GM23338 (cell line): ENCODE measurements around the gene PXDN. TPM values are rescaled to one million over a fixed set of nuclear protein-coding genes. Genes with fewer than 3 reads are reported as not detected.
A peak's percentile ranks its signal among the peaks of the same experiment; 100 is the strongest.

ENCODE experiments used
- ATAC-seq: fragments of 200-7000 bp; cut with Tn5 transposase; 3 replicates; pipeline ENCODE4 v1.9.1; 2020
- DNase-seq: peaks from one replicate; pipeline ENCODE4 v3.0.0-alpha.2; 2015; ENCODE audit warnings: low spot score
- H2AFZ ChIP-seq: fragments of 200-600 bp; sonication (generic); 2 replicates; pipeline ENCODE4 v1.8.0; 2016; ENCODE audit warnings: antibody characterized with exemption, mild to moderate bottlenecking, moderate library complexity
- H3F3A ChIP-seq: fragments of 200-600 bp; sonication (generic); replicated peaks from 2 replicates; pipeline ENCODE4 v1.8.0; 2017; ENCODE audit warnings: antibody characterized with exemption, mixed run types, low read depth
- H3K27ac ChIP-seq: fragments of 200-600 bp; sonication (generic); 2 replicates; pipeline ENCODE4 v1.6.1; 2016; ENCODE audit warnings: low read depth
- H3K27me3 ChIP-seq: fragments of 200-600 bp; sonication (generic); 2 replicates; pipeline ENCODE4 v1.8.0; 2016; ENCODE audit warnings: mild to moderate bottlenecking, mixed run types, moderate library complexity; ENCODE audit not compliant: insufficient read depth
- H3K36me3 ChIP-seq: fragments of 200-600 bp; sonication (generic); 2 replicates; pipeline ENCODE4 v1.8.0; 2016; ENCODE audit warnings: mild to moderate bottlenecking; ENCODE audit not compliant: insufficient read depth
- H3K4me1 ChIP-seq: fragments of 200-600 bp; sonication (generic); 2 replicates; pipeline ENCODE4 v1.8.0; 2016; ENCODE audit warnings: mild to moderate bottlenecking, moderate library complexity; ENCODE audit not compliant: insufficient read depth
- H3K4me2 ChIP-seq: fragments of 200-600 bp; sonication (generic); 2 replicates; pipeline ENCODE4 v1.7.1; 2017; ENCODE audit warnings: mixed run types
- H3K4me3 ChIP-seq: fragments of 200-600 bp; sonication (generic); 2 replicates; pipeline ENCODE4 v1.6.1; 2016; ENCODE audit warnings: mixed run types
- H3K79me2 ChIP-seq: fragments of 200-600 bp; sonication (generic); replicated peaks from 2 replicates; pipeline ENCODE4 v1.8.0; 2017; ENCODE audit warnings: mild to moderate bottlenecking; ENCODE audit not compliant: insufficient read depth
- H3K9me2 ChIP-seq: fragments of 200-600 bp; sonication (generic); 2 replicates; pipeline ENCODE4 v1.8.0; 2017; ENCODE audit not compliant: insufficient read depth
- H4K20me1 ChIP-seq: fragments of 200-600 bp; sonication (generic); replicated peaks from 2 replicates; pipeline ENCODE4 v1.8.0; 2017; ENCODE audit warnings: mild to moderate bottlenecking; ENCODE audit not compliant: insufficient read depth
- H3K27ac Mint-ChIP-seq: 2 replicates; pipeline ENCODE4 v1.8.0; 2020; ENCODE audit warnings: inconsistent platforms, mild to moderate bottlenecking, moderate library complexity, mixed read lengths
- H3K27me3 Mint-ChIP-seq: 3 replicates; pipeline ENCODE4 v1.8.0; 2022; ENCODE audit warnings: low read depth, mild to moderate bottlenecking, moderate library complexity, mixed read lengths, inconsistent platforms; ENCODE audit not compliant: insufficient read depth, poor library complexity
- H3K36me3 Mint-ChIP-seq: 3 replicates; pipeline ENCODE4 v1.8.0; 2021; ENCODE audit warnings: low read depth, mild to moderate bottlenecking, inconsistent platforms, moderate library complexity, mixed read lengths
- H3K4me1 Mint-ChIP-seq: 3 replicates; pipeline ENCODE4 v1.8.0; 2020; ENCODE audit warnings: mild to moderate bottlenecking, inconsistent platforms, mixed read lengths
- H3K4me3 Mint-ChIP-seq: 3 replicates; pipeline ENCODE4 v1.8.0; 2021; ENCODE audit warnings: moderate library complexity, mild to moderate bottlenecking, inconsistent platforms, mixed read lengths
- H3K9me3 Mint-ChIP-seq: 3 replicates; pipeline ENCODE4 v1.8.0; 2020; ENCODE audit warnings: moderate library complexity, mild to moderate bottlenecking, inconsistent platforms, mixed read lengths
- CREB1 ChIP-seq: fragments of 250-450 bp; sonication (Bioruptor Pico); IDR thresholded peaks from 2 replicates; pipeline ENCODE4 v1.5.0; 2020; ENCODE audit warnings: low read depth, mild to moderate bottlenecking, moderate library complexity
- EZH2phosphoT487 ChIP-seq: fragments of 200-600 bp; sonication (generic); IDR thresholded peaks from one replicate; pipeline ENCODE4 v1.8.1; 2018; ENCODE audit warnings: antibody characterized with exemption; ENCODE audit not compliant: unreplicated experiment
- JUNB ChIP-seq: IDR thresholded peaks from one replicate; pipeline ENCODE4 v1.6.1; 2016; ENCODE audit warnings: antibody characterized with exemption; ENCODE audit not compliant: unreplicated experiment
- polyA plus RNA-seq: library from polyadenylated mRNA; unstranded; fragments of >200 nt; fragmentation: Nextera tagmentation; extraction: Ambion mirVana; gene quantifications from 2 replicates; pipeline ENCODE4 v1.2.1, GENCODE V29; 2016
- total RNA-seq: library from RNA; depleted of rRNA; stranded (reverse); fragments of >200 nt; shearing (Covaris generic); gene quantifications from 2 replicates; pipeline ENCODE4 v1.2.3, GENCODE V29; 2014
- TF ChIP-seq, protein P1 (sequence below): IDR thresholded peaks from 2 replicates; pipeline ENCODE4 v1.6.1; 2016; ENCODE audit warnings: antibody characterized with exemption
- TF ChIP-seq, protein P2 (sequence below): IDR thresholded peaks from one replicate; pipeline ENCODE4 v1.6.1; 2018; ENCODE audit warnings: antibody characterized with exemption; ENCODE audit not compliant: unreplicated experiment
- TF ChIP-seq, protein P3 (sequence below), 2 experiments: fragments of 200-600 bp in 1 of 2; sonication (generic) in 1 of 2; conservative IDR thresholded peaks; 2 replicates each; pipeline versions ENCODE4 v1.5.1 to v1.6.1; 2016 to 2017; ENCODE audit warnings: antibody characterized with exemption in 2 of 2, low read depth in 2 of 2, mild to moderate bottlenecking in 2 of 2, moderate library complexity in 1 of 2

Gene PXDN
- total and polyA plus RNA-seq, 2 experiments from 2014 or later, result 42.2 to 225 TPM

DNA sequence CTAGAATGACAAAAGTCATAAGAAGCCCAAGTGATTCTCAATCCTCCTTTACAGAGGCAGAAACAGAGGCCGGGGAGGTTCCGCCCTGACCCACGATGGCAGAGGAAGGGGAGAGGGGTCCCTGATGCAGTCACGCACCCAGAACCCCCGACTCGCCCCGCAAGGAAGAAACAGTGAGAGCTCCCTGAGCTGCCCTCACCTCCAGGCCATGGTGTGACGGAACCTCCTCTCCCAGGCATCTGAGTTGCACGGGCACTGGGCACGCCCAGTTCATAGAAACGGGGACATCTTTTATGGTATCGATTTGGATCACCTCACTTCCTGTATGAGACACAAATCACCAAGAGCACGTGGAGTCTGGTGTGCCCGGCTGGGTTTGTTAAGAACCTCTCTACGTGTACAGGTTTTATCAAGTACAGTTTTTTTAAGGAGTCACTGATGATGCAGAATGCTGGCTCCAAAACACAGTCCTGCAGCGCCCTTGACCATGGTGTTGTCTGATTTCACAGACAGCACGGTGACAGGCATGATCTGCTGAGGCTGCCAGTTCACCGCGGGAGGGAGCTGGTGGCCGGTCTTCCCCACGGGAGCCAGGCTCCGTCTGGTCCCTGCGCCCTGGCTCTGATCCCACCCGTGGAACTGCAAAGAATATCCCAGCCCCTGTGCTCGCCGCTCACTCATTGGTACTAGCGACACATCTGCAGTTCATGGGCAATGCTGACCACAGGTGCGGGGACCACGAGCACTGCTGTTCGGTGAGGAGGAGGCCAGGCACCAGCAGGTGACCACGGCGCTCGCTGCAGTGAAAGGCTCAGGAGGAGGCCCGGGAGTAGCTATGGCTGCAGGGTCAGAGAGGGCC lies 35.6 kb downstream of the PXDN start:
- H3K4me2 ChIP-seq, result peak overlapping the region; percentile 42
- Mint-ChIP-seq H3K4me3 (peak overlapping the region; percentile 14; the same call in 1 of the 3 replicates), H3K27me3 (peaks cover 4% of the 10 kb centered on the region), H3K9me3 (no peaks in the 10 kb centered on the region), H3K36me3 (peaks cover 4% of the 10 kb centered on the region; the same call in 1 of the 3 replicates), H3K4me1 (peaks cover 37% of the 10 kb centered on the region), H3K27ac (no peak overlapping the region; the same call in 1 of the 2 replicates)
- peaks cover 49% of the 10 kb centered on the region for H3K79me2 ChIP-seq
- H3K9me2 ChIP-seq, result no peaks in the 10 kb centered on the region
- TF ChIP-seq EZH2phosphoT487 (no peak), CREB1 (no peak), JUNB (no peak)
- TF ChIP-seq, protein P1, sequence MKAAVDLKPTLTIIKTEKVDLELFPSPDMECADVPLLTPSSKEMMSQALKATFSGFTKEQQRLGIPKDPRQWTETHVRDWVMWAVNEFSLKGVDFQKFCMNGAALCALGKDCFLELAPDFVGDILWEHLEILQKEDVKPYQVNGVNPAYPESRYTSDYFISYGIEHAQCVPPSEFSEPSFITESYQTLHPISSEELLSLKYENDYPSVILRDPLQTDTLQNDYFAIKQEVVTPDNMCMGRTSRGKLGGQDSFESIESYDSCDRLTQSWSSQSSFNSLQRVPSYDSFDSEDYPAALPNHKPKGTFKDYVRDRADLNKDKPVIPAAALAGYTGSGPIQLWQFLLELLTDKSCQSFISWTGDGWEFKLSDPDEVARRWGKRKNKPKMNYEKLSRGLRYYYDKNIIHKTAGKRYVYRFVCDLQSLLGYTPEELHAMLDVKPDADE, result no peak
- TF ChIP-seq, protein P2, sequence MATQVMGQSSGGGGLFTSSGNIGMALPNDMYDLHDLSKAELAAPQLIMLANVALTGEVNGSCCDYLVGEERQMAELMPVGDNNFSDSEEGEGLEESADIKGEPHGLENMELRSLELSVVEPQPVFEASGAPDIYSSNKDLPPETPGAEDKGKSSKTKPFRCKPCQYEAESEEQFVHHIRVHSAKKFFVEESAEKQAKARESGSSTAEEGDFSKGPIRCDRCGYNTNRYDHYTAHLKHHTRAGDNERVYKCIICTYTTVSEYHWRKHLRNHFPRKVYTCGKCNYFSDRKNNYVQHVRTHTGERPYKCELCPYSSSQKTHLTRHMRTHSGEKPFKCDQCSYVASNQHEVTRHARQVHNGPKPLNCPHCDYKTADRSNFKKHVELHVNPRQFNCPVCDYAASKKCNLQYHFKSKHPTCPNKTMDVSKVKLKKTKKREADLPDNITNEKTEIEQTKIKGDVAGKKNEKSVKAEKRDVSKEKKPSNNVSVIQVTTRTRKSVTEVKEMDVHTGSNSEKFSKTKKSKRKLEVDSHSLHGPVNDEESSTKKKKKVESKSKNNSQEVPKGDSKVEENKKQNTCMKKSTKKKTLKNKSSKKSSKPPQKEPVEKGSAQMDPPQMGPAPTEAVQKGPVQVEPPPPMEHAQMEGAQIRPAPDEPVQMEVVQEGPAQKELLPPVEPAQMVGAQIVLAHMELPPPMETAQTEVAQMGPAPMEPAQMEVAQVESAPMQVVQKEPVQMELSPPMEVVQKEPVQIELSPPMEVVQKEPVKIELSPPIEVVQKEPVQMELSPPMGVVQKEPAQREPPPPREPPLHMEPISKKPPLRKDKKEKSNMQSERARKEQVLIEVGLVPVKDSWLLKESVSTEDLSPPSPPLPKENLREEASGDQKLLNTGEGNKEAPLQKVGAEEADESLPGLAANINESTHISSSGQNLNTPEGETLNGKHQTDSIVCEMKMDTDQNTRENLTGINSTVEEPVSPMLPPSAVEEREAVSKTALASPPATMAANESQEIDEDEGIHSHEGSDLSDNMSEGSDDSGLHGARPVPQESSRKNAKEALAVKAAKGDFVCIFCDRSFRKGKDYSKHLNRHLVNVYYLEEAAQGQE, result no peak
- TF ChIP-seq, protein P3, sequence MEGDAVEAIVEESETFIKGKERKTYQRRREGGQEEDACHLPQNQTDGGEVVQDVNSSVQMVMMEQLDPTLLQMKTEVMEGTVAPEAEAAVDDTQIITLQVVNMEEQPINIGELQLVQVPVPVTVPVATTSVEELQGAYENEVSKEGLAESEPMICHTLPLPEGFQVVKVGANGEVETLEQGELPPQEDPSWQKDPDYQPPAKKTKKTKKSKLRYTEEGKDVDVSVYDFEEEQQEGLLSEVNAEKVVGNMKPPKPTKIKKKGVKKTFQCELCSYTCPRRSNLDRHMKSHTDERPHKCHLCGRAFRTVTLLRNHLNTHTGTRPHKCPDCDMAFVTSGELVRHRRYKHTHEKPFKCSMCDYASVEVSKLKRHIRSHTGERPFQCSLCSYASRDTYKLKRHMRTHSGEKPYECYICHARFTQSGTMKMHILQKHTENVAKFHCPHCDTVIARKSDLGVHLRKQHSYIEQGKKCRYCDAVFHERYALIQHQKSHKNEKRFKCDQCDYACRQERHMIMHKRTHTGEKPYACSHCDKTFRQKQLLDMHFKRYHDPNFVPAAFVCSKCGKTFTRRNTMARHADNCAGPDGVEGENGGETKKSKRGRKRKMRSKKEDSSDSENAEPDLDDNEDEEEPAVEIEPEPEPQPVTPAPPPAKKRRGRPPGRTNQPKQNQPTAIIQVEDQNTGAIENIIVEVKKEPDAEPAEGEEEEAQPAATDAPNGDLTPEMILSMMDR (conservative IDR thresholded peaks at IDR 0.05; ENCODE audit: low read depth in 2 of 2), result no peak
- H2AFZ ChIP-seq, result no peak overlapping the region
- H3K27me3 ChIP-seq, result no peaks in the 10 kb centered on the region
- peak; percentile 11; the same call in 2 of the 3 replicates for ATAC-seq
- peak overlapping the region; percentile 27; the same call in 1 of the 2 replicates for H3K4me3 ChIP-seq
- no peaks in the 10 kb centered on the region; the same call in 1 of the 2 replicates for H4K20me1 ChIP-seq
- peaks cover 4% of the 10 kb centered on the region for H3F3A ChIP-seq
- peak overlapping the region; percentile 79 for H3K27ac ChIP-seq
- no peak for DNase-seq
- H3K36me3 ChIP-seq, result no peaks in the 10 kb centered on the region
- peaks cover 14% of the 10 kb centered on the region for H3K4me1 ChIP-seq
